ENCODE results near the gene ADSS1. TPM values are rescaled to one million over a fixed set of nuclear protein-coding genes. Genes with fewer than 3 reads are reported as not detected.

ADSS1 gene
- total RNA-seq, 1 donor from 2014 or later, result 3.7 TPM

DNA sequence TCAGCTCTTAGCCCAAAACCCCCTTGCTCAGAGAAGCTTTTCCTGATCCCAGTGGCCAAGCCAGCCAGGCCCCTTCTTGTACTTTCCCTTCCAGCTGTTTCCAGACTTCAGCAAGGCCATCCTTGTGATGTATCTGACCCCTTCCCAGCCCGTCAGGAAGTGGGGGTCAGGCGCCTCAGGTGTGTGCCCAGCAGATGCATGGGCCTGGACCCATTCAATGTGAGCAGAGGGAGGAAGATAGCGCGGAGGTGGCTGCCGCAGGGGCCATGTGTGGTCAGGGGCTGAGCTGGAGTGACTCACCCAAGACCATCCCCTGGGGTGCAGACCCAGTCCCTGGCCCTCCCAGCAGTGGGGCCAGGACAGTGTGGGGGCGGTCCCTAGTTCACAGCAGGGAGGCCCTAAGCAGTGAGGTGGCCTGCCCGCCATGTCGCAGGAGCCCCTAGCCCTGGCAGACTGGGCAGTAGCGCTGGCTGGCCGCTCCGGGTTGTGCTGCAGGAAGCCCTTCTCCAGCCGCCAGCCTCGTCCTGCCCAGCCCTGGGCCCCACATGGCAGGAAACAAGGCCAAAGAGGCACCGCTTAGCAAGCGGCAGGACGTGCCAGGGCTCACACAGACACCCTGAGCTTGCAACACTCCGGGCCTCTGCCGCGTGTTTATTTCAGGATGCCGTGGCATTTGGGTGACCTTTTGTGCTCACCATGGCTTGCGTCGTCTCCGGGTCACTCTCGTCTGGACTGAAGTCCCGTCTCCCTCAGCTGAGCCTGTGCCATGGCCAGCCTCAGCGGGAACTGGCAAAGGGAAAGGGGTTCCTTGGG lies 12.0 kb downstream of the ADSS1 start:
- TF ChIP-seq, protein P1, sequence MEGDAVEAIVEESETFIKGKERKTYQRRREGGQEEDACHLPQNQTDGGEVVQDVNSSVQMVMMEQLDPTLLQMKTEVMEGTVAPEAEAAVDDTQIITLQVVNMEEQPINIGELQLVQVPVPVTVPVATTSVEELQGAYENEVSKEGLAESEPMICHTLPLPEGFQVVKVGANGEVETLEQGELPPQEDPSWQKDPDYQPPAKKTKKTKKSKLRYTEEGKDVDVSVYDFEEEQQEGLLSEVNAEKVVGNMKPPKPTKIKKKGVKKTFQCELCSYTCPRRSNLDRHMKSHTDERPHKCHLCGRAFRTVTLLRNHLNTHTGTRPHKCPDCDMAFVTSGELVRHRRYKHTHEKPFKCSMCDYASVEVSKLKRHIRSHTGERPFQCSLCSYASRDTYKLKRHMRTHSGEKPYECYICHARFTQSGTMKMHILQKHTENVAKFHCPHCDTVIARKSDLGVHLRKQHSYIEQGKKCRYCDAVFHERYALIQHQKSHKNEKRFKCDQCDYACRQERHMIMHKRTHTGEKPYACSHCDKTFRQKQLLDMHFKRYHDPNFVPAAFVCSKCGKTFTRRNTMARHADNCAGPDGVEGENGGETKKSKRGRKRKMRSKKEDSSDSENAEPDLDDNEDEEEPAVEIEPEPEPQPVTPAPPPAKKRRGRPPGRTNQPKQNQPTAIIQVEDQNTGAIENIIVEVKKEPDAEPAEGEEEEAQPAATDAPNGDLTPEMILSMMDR (IDR thresholded peaks at IDR 0.05), result no peak
- Mint-ChIP-seq H3K9me3 (ENCODE audit: unreplicated experiment) (no peaks in the 10 kb centered on the region), H3K4me3 (ENCODE audit: unreplicated experiment) (no peak overlapping the region), H3K27me3 (ENCODE audit: unreplicated experiment) (no peaks in the 10 kb centered on the region), H3K4me1 (ENCODE audit: unreplicated experiment) (peaks cover 23% of the 10 kb centered on the region), H3K36me3 (ENCODE audit: unreplicated experiment) (no peaks in the 10 kb centered on the region), H3K27ac (ENCODE audit: unreplicated experiment) (peak overlapping the region; percentile 80)
- DNase-seq (ENCODE audit: extremely low spot score, unreplicated experiment), result peak; percentile 89

DNA sequence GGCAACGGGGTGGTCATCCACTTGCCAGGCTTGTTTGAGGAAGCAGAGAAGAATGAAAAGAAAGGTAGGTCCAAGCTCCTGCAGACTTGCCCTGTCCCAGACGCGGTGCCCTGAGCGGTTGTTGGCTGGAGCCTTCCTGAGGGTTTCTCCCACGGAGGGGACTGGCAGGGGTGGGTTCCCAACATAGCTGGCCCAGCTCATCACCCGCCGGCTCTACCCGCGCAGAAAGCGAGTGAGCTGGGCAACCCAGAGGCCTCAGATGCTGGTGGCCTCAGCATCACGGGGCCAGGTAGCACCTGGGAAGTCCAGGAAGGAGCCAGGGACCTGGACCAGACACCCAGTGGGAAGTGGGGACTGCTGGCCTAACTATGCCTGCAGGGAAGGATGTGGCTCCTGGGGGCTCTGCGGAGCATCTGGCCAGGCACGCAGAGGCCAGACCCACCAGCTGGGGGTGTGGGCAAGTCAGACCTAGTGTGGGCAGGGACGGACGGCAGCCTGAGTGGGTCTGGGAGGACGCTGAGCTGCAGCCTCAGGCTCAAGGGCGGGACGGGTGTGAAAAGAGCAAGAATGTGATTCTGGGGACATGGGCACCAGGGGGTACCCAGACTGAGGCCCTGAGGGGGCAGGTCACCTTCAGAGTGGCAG lies 14.5 kb downstream of the ADSS1 start:
- no peaks in the 10 kb centered on the region for H3K27me3 Mint-ChIP-seq (ENCODE audit: unreplicated experiment)
- no peaks in the 10 kb centered on the region for H3K9me3 Mint-ChIP-seq (ENCODE audit: unreplicated experiment)
- no peak overlapping the region for H3K27ac Mint-ChIP-seq (ENCODE audit: unreplicated experiment)
- no peak for DNase-seq (ENCODE audit: extremely low spot score, unreplicated experiment)
- no peak overlapping the region for H3K4me3 Mint-ChIP-seq (ENCODE audit: unreplicated experiment)
- no peaks in the 10 kb centered on the region for H3K36me3 Mint-ChIP-seq (ENCODE audit: unreplicated experiment)
- peaks cover 21% of the 10 kb centered on the region for H3K4me1 Mint-ChIP-seq (ENCODE audit: unreplicated experiment)
- TF ChIP-seq, protein P1 (IDR thresholded peaks at IDR 0.05), result no peak

DNA sequence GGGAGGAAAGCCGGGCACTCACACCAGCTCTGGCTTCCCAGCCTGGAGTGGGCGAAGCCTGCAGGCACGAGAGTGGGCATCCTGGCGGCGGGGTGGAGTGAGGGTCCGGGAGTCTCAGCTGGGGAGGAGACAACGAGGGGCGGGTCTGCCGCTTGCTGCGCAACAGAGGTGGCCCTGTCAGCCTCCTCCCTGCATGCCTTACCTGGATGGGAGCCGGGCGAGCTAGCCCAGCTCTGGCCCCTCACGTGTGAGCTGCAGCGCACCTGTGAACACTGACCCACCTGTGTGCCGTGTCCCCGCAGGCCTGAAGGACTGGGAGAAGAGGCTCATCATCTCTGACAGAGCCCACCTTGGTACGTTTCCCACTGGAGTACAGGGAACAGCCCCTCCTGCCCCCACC lies 15.0 kb downstream of the ADSS1 start:
- Mint-ChIP-seq H3K4me1 (ENCODE audit: unreplicated experiment) (peaks cover 21% of the 10 kb centered on the region), H3K36me3 (ENCODE audit: unreplicated experiment) (no peaks in the 10 kb centered on the region), H3K9me3 (ENCODE audit: unreplicated experiment) (no peaks in the 10 kb centered on the region), H3K27me3 (ENCODE audit: unreplicated experiment) (no peaks in the 10 kb centered on the region), H3K4me3 (ENCODE audit: unreplicated experiment) (no peak overlapping the region), H3K27ac (ENCODE audit: unreplicated experiment) (no peak overlapping the region)
- TF ChIP-seq, protein P1 (IDR thresholded peaks at IDR 0.05), result no peak
- no peak for DNase-seq (ENCODE audit: extremely low spot score, unreplicated experiment)

DNA sequence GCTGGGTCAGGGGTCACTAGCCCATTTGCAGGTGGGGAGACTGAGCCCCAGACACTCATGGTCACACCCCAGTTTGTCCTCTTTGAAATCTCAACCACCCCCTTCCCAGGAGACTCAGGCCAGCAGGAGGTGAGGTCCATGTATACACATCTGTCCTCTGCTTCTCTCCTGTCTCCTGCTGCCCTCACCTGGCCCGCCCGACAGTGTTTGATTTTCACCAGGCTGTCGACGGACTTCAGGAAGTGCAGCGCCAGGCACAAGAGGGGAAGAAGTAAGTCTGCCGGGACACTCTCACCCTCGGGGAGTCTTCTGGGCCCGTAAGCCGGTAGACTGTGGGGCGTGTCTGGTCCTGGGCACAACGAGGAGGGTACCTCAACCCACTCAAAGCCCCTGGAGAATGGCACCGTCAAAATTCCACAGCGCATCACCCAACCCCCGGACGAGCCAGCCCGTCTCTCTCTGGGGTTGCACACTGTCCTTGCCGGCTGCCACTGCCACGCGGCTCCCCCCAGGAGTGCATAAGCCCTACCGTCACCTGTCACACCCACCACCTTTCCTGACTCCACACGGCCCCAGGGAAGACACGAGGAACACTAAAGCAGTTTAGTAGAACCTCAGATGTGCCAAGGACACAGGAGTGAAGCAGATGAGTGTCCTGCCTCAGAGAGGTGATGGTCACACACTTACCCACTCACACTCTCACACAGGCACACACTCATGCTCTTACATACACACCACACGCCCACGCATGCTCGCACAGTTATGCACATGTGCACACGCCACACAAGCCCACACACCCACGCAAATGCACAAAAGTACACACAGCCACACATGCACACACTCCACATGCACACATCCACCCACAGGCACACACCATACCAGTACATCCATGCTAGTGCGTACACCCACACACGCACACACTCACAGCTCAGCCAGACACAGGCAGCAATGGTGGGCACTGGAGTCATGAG lies 15.8 kb downstream of the ADSS1 start:
- TF ChIP-seq, protein P1 (IDR thresholded peaks at IDR 0.05), result no peak
- no peaks in the 10 kb centered on the region for H3K36me3 Mint-ChIP-seq (ENCODE audit: unreplicated experiment)
- no peak for DNase-seq (ENCODE audit: extremely low spot score, unreplicated experiment)
- H3K9me3 Mint-ChIP-seq (ENCODE audit: unreplicated experiment), result no peaks in the 10 kb centered on the region
- no peak overlapping the region for H3K4me3 Mint-ChIP-seq (ENCODE audit: unreplicated experiment)
- H3K27ac Mint-ChIP-seq (ENCODE audit: unreplicated experiment), result no peak overlapping the region
- no peaks in the 10 kb centered on the region for H3K27me3 Mint-ChIP-seq (ENCODE audit: unreplicated experiment)
- peaks cover 19% of the 10 kb centered on the region for H3K4me1 Mint-ChIP-seq (ENCODE audit: unreplicated experiment)

Data from osteocyte (in vitro differentiated cells).